ENCODE measurements around the gene PCID2.

The PCID2 gene

GRCh38 chr13:113145496-113145895 lies 63.0 kb downstream of the PCID2 start:
- no peak for DNase-seq (ENCODE audit: low spot score)
- TF ChIP-seq, protein P1, sequence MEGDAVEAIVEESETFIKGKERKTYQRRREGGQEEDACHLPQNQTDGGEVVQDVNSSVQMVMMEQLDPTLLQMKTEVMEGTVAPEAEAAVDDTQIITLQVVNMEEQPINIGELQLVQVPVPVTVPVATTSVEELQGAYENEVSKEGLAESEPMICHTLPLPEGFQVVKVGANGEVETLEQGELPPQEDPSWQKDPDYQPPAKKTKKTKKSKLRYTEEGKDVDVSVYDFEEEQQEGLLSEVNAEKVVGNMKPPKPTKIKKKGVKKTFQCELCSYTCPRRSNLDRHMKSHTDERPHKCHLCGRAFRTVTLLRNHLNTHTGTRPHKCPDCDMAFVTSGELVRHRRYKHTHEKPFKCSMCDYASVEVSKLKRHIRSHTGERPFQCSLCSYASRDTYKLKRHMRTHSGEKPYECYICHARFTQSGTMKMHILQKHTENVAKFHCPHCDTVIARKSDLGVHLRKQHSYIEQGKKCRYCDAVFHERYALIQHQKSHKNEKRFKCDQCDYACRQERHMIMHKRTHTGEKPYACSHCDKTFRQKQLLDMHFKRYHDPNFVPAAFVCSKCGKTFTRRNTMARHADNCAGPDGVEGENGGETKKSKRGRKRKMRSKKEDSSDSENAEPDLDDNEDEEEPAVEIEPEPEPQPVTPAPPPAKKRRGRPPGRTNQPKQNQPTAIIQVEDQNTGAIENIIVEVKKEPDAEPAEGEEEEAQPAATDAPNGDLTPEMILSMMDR (IDR thresholded peaks at IDR 0.05), result no peak
- Histone ChIP-seq H3K4me3 (no peak overlapping the region), H3K27ac (no peak overlapping the region)

DNA sequence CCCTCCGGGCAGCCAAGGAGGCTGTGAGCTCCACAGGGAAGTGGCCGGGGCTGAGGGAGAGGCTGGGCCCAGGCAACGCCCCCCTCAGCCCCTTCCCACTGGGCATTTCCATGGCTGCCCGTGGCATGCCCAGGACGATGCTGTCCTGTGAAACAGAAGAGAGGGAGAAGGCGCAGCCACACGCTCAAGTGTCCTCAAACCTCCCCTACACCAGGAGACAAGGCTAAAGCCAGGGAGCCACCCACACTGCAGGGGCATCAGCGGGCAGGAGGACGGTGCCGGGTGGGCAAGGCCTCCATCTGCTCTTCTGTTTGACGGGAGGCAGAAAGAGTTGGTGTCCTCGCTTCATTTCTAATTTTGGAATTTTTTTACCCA lies 64.2 kb downstream of the PCID2 start:
- Histone ChIP-seq H3K4me3 (no peak overlapping the region), H3K27ac (no peak overlapping the region)
- peak; percentile 33 for DNase-seq (ENCODE audit: low spot score)
- TF ChIP-seq, protein P1 (IDR thresholded peaks at IDR 0.05), result no peak

DNA sequence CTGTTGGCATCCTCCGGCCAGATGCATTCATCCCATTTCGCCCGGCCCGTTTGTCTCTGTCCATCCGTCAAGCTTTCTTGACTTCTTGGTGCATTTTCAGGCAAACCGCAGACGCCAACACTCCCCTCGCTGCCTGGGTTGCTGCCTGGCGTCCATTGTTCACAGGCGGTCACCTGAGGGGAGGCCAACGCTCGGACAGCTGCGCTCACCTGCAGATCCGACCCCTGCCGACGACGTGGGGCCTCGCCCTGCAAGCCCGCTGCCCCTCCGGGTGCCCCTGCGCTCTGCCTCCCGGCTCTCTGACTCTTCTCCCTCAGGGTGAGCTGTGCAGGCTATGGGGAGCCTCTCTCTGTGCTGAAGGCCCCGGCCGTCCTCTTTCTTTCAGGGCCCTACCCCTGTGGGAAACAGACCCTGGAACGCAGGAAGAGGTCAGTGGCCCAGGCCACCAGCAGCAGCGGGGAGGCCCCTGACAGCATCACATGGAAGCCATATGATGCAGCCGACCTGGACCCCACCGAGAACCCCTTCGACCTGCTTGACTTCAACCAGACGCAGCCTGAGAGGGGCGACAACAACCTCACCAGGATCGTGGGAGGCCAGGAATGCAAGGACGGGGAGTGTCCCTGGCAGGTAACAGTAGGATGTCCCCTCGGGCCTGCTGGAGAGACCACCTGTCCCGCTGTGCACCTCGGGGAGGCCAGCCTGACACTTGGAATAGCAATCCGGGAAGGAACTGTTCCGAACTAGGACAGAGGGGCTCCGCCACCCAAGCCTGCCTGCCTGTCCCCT lies 64.8 kb downstream of the PCID2 start:
- TF ChIP-seq, protein P1 (IDR thresholded peaks at IDR 0.05), result no peak
- DNase-seq (ENCODE audit: low spot score), result peak; percentile 55
- Histone ChIP-seq H3K4me3 (no peak overlapping the region), H3K27ac (no peak overlapping the region)

DNA sequence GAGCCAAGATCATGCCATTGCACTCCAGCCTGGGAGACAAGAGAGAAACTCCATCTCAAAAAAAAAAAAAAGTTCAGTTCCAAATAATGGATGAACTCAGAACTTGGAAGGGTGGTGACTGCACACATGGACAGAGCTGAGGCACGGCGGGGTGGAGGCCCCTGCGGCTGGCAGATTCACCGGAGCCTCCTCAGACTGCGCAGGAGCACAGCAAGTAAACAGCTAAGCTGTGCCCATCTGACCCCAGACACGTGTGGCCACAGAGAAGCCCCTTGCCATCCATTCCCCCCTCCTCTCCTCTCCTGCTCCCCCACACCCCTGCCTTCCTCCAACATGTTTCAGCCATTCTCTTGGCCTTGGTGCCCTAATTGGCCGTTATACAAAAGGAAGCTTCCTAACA lies 65.6 kb downstream of the PCID2 start:
- no peak overlapping the region for H3K4me3 ChIP-seq
- H3K27ac ChIP-seq, result no peak overlapping the region
- TF ChIP-seq, protein P1 (IDR thresholded peaks at IDR 0.05), result no peak
- peak; percentile 53 for DNase-seq (ENCODE audit: low spot score)

DNA sequence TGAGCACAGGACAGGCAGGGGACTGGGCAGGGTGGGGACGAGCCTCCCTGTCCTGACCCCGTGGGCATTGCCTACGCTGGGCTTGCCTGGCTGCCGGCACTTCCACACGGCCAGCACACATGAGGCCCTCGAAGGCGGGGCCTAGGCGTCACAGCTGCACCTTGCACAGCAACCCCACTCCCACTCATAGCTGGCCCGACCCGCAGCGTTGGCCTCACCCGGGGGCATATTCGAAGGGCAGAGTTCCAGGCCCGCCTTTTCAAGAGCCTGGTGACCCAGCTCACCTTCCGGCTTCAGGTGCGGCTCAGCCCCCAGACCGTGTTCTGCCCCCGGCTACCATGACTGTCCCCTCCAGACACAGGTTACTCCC lies 66.9 kb downstream of the PCID2 start:
- Histone ChIP-seq H3K27ac (no peak overlapping the region), H3K4me3 (no peak overlapping the region)
- TF ChIP-seq, protein P1 (IDR thresholded peaks at IDR 0.05), result no peak
- peak; percentile 73 for DNase-seq (ENCODE audit: low spot score)

DNA sequence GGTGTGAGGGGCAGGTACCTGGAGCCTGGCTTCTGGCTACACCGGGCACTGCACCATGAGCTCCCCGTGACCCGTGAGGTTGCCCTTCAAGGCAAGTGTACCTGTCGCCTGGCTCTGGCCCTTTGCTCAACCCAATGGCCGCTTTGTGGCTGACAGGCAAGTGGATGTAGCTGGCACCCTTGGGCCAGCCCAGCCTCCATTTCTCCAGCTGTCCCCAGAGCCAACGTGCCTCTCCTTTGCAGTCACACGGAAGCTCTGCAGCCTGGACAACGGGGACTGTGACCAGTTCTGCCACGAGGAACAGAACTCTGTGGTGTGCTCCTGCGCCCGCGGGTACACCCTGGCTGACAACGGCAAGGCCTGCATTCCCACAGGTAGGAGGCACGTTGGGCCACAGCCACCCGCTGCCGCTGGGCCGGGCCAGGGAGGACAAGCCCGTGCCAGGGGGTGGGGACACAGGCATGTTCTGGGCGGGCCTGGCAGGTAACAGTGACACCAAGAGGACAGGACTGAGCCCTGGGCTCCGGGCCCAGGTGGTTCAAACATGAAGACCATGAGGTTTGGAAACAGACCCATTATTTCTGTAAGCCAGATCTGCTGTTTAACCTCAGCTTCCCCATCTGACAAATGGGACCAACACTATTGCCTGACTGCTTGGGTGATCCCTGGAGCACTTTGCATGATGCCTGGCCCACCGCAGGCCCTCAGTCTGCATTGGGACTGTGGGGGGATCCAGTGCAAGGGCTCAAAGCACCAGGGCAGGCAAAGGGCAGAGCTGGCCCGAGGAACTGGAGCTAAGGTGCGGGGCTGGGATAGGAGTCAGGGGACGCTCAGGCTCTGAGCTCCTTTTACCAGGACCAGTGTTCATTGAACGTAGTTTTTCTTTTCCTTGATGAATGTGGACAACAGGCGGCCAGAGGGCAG lies 67.5 kb downstream of the PCID2 start:
- Histone ChIP-seq H3K4me3 (no peak overlapping the region), H3K27ac (no peak overlapping the region)
- TF ChIP-seq, protein P1 (IDR thresholded peaks at IDR 0.05), result no peak
- peak; percentile 65 for DNase-seq (ENCODE audit: low spot score)

Measured in coronary artery (tissue), 2 donors.